ENCODE results near the gene TSPAN9. TPM values are rescaled to one million over a fixed set of nuclear protein-coding genes. Genes with fewer than 3 reads are reported as not detected.

The TSPAN9 gene
- total RNA-seq, 1 experiment from 2014 or later, result 13.2 TPM

DNA sequence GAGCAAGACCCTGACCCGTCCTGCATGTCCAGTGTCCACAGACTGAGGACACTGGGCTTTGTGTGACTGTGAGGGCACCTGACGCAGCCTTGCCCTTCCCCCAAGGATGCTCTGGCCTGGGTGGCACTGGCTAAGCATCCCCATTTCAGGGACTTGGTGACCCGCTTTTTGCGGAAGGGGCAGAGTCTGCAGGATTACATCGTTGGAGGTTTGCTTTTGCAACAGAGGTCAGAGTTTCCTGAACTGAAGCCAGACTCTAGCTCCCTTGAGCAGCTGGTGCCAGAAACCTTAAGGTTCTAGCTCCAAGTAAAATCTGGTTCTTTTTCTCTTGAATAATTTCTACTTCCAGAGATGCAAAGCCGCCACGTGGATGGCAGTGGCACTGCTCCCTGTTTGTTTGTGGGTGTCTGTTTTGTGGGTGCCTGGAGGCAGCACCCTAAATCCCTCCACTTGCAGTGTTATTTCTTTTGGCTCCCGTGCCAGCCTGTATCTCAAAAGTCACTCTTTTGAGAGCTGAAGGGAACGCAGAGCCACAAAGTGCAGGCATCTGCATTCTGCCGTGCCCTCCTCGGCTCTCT is 184.7 kb downstream of the TSPAN9 start:
- DNase-seq (ENCODE audit: low read depth, low spot score) (no peak), ATAC-seq (no peak)
- Histone ChIP-seq H3K36me3 (ENCODE audit: control insufficient read depth in 1 of 2, insufficient read depth in 2 of 2, low read length in 2 of 2) (no peaks in the 10 kb centered on the region), H3K4me2 (ENCODE audit: low read length) (no peak overlapping the region), H2AFZ (ENCODE audit: low read depth, low read length, poor library complexity, severe bottlenecking) (no peak overlapping the region), H3K27me3 (ENCODE audit: insufficient read depth, low read length) (no peaks in the 10 kb centered on the region), H3K27ac (ENCODE audit: low read depth, low read length) (no peak overlapping the region), H3K9me2 (ENCODE audit: insufficient read depth) (no peaks in the 10 kb centered on the region), H4K20me1 (ENCODE audit: insufficient read depth) (no peaks in the 10 kb centered on the region), H3K4me3 (replicated peaks in 1 of 2; ENCODE audit: low read depth in 1 of 2, low read length in 2 of 2) (no peak overlapping the region), H3K9ac (ENCODE audit: low read length) (no peak overlapping the region), H3K4me1 (ENCODE audit: control insufficient read depth in 1 of 2, insufficient read depth in 2 of 2, low read length in 2 of 2) (no peaks in the 10 kb centered on the region; a peak in 1 of 4 replicates), H3K79me2 (ENCODE audit: insufficient read depth, low read length) (no peaks in the 10 kb centered on the region), H3K9me3 (ENCODE audit: control insufficient read depth in 1 of 2, insufficient read depth in 1 of 2, low read depth in 1 of 2, low read length in 2 of 2) (no peaks in the 10 kb centered on the region)
- BruUV-seq (replicated peaks), result no TSS peak
- ChIA-PET POLR2A (no interaction called here), CTCF (no interaction called here), RAD21 (ENCODE audit: low non-redundant PET in 1 of 2, low total read pairs in 2 of 2, uncharacterized antibody in 2 of 2, unreplicated experiment in 2 of 2) (no interaction called here)
- no peak for TF ChIP-seq YY1 (IDR thresholded peaks at IDR 0.05; ENCODE audit: extremely low read depth, insufficient replicate concordance, low read depth, low read length)
- TF ChIP-seq, protein P1, sequence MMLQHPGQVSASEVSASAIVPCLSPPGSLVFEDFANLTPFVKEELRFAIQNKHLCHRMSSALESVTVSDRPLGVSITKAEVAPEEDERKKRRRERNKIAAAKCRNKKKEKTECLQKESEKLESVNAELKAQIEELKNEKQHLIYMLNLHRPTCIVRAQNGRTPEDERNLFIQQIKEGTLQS (IDR thresholded peaks at IDR 0.05), result no peak
- TF ChIP-seq, protein P2, sequence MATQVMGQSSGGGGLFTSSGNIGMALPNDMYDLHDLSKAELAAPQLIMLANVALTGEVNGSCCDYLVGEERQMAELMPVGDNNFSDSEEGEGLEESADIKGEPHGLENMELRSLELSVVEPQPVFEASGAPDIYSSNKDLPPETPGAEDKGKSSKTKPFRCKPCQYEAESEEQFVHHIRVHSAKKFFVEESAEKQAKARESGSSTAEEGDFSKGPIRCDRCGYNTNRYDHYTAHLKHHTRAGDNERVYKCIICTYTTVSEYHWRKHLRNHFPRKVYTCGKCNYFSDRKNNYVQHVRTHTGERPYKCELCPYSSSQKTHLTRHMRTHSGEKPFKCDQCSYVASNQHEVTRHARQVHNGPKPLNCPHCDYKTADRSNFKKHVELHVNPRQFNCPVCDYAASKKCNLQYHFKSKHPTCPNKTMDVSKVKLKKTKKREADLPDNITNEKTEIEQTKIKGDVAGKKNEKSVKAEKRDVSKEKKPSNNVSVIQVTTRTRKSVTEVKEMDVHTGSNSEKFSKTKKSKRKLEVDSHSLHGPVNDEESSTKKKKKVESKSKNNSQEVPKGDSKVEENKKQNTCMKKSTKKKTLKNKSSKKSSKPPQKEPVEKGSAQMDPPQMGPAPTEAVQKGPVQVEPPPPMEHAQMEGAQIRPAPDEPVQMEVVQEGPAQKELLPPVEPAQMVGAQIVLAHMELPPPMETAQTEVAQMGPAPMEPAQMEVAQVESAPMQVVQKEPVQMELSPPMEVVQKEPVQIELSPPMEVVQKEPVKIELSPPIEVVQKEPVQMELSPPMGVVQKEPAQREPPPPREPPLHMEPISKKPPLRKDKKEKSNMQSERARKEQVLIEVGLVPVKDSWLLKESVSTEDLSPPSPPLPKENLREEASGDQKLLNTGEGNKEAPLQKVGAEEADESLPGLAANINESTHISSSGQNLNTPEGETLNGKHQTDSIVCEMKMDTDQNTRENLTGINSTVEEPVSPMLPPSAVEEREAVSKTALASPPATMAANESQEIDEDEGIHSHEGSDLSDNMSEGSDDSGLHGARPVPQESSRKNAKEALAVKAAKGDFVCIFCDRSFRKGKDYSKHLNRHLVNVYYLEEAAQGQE (IDR thresholded peaks at IDR 0.05; ENCODE audit: low read depth), result no peak
- TF ChIP-seq, protein P3, sequence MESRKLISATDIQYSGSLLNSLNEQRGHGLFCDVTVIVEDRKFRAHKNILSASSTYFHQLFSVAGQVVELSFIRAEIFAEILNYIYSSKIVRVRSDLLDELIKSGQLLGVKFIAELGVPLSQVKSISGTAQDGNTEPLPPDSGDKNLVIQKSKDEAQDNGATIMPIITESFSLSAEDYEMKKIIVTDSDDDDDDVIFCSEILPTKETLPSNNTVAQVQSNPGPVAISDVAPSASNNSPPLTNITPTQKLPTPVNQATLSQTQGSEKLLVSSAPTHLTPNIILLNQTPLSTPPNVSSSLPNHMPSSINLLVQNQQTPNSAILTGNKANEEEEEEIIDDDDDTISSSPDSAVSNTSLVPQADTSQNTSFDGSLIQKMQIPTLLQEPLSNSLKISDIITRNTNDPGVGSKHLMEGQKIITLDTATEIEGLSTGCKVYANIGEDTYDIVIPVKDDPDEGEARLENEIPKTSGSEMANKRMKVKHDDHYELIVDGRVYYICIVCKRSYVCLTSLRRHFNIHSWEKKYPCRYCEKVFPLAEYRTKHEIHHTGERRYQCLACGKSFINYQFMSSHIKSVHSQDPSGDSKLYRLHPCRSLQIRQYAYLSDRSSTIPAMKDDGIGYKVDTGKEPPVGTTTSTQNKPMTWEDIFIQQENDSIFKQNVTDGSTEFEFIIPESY (IDR thresholded peaks at IDR 0.05; ENCODE audit: extremely low read depth, insufficient replicate concordance, low read length), result no peak
- intact Hi-C loops (cut with micrococcal nuclease), result no loop called here

Measured in HCT116 (cell line).